ENCODE results near the gene ZNF93.
"Not testable (repeated sequence)": the region's sequence is repeated elsewhere in the genome, so short reads cannot be mapped to it uniquely, and the experiment has no call there.

DNA sequence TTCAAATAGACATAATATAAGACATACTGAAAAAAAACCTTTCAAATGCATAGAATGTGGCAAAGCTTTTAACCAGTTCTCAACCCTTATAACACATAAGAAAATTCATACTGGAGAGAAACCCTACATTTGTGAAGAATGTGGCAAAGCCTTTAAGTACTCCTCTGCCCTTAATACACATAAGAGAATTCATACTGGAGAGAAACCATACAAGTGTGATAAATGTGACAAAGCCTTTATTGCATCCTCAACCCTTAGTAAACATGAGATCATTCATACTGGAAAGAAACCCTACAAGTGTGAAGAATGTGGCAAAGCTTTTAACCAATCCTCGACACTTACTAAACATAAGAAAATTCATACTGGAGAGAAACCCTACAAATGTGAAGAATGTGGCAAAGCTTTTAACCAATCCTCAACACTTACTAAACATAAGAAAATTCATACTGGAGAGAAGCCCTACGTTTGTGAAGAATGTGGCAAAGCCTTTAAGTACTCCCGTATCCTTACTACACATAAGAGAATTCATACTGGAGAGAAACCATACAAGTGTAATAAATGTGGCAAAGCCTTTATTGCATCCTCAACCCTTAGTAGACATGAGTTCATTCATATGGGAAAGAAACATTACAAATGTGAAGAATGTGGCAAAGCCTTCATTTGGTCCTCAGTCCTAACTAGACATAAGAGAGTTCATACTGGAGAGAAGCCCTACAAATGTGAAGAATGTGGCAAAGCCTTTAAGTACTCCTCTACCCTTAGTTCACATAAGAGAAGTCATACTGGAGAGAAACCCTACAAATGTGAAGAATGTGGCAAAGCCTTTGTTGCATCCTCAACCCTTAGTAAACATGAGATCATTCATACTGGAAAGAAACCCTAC lies 32.9 kb downstream of the ZNF93 start:
- TF ChIP-seq, protein P1, sequence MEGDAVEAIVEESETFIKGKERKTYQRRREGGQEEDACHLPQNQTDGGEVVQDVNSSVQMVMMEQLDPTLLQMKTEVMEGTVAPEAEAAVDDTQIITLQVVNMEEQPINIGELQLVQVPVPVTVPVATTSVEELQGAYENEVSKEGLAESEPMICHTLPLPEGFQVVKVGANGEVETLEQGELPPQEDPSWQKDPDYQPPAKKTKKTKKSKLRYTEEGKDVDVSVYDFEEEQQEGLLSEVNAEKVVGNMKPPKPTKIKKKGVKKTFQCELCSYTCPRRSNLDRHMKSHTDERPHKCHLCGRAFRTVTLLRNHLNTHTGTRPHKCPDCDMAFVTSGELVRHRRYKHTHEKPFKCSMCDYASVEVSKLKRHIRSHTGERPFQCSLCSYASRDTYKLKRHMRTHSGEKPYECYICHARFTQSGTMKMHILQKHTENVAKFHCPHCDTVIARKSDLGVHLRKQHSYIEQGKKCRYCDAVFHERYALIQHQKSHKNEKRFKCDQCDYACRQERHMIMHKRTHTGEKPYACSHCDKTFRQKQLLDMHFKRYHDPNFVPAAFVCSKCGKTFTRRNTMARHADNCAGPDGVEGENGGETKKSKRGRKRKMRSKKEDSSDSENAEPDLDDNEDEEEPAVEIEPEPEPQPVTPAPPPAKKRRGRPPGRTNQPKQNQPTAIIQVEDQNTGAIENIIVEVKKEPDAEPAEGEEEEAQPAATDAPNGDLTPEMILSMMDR (IDR thresholded peaks at IDR 0.05): not testable (repeated sequence)
- TF ChIP-seq POLR2AphosphoS5 (IDR thresholded peaks at IDR 0.05): not testable (repeated sequence)

All from suprapubic skin (tissue), 3 donors.